Measurements from ENCODE around the gene PEAK1.
"Not testable (repeated sequence)": the region's sequence is repeated elsewhere in the genome, so short reads cannot be mapped to it uniquely, and the experiment has no call there.

PEAK1 gene

DNA sequence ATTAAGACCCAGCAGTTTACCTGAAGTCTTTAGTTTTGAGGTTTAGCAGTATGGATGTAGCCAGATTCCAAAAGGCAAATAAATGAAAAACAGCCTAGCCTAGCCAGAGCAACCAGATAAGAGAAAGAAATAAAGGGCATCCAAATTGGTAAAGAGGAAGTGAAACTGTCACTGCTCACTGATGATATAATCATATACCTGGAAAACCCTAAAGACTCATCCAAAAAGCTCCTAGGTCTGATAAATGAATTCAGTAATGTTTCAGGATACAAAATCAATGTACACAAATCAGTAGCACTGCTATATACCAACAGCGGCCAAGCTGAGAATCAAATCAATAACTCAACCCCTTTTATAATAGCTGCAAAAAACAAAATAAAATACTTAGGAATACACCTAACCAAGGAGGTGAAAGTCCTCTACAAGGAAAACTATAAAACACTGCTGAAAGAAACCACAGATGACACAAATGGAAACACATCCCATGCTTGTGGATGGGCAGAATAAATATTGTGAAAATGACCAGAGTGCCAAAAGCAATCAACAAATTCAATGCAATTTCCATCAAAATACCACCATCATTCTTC is 13.6 kb downstream of the PEAK1 start:
- DNase-seq; intact Hi-C loops (cut with DNase I): not testable (repeated sequence)

DNA sequence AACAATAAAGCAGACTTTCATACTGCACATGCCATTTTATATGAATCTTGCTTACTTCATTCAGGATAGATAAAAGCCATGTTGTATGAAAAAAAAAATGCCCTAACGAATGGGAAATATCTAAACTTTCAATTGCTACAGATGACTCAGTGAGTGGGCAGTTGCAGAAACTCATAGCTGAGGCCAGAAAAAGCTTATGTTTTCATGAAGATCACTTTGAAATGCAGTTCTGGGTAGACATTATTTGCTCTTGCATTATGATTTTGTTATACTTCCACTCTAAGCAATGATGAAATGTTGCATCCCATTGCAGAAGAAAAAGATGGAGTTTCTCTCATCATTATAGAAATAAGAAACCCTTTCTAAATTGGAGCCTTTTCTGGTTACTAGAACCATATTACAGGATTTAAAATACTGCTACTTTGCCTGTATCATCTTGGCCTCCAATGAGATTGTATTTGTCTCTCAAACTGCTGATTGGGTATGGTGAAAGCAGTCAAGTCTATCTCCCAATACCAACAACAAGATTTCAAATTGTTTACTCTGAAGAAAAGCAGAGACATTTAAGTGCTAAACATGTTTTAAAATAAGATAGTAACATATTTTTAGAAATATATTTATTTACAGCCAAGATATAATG is 17.0 kb downstream of the PEAK1 start:
- no peak for DNase-seq
- intact Hi-C loops (cut with DNase I): no loop called here

DNA sequence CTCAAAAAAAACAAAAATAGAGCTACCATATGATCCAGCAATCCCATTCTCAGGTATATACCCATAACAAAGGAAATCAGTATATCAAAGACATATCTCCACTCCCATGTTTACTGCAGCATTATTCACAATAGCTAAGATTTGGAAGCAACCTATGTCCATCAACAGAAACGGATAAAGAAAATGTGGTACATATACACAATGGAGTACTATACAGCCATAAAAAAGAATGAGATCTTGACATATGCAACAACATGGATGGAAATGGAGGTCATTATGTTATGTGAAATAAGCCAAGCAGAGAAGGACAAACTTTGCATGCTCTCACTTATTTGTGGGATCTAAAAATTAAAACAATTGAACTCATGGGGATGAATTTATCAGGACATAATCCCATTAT is 19.6 kb downstream of the PEAK1 start:
- intact Hi-C loops (cut with DNase I): no loop called here
- DNase-seq: no peak

DNA sequence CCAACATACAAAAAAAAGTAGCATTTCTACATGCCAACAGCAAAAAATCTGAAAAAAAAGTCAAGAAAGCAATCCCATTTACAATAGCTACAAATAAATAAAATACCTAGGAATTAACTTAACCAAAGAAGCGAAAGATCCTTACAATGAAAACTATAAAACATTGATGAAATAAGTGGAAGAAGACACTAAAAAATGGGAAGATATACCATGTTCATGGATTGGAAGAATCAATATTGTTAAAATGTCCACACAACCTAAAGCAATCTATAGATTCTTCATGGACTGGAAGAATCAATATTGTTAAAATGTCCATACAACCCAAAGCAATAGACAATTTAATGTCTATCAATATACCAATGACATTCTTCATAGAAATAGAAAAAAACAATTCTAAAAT is 21.0 kb downstream of the PEAK1 start:
- no peak for DNase-seq
- intact Hi-C loops (cut with DNase I): no loop called here

DNA sequence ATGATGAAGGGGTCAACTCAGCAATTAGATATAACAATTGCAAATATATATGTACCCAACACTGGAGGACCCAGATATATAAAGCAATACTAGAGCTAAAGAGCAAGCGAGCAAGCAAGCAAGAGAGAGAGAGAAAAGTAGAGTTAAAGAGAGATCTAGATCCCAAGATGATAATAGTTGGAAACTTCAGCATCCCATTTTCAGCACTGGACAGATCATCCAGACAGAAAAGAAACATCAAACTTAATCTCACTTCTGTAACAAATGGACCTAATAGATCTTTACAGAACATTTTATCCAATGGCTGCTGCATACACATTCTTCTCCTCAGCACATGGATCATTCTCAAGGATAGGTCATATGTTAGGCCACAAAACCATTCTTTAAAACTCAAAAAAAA is 23.2 kb downstream of the PEAK1 start:
- DNase-seq: no peak
- intact Hi-C loops (cut with DNase I): no loop called here

DNA sequence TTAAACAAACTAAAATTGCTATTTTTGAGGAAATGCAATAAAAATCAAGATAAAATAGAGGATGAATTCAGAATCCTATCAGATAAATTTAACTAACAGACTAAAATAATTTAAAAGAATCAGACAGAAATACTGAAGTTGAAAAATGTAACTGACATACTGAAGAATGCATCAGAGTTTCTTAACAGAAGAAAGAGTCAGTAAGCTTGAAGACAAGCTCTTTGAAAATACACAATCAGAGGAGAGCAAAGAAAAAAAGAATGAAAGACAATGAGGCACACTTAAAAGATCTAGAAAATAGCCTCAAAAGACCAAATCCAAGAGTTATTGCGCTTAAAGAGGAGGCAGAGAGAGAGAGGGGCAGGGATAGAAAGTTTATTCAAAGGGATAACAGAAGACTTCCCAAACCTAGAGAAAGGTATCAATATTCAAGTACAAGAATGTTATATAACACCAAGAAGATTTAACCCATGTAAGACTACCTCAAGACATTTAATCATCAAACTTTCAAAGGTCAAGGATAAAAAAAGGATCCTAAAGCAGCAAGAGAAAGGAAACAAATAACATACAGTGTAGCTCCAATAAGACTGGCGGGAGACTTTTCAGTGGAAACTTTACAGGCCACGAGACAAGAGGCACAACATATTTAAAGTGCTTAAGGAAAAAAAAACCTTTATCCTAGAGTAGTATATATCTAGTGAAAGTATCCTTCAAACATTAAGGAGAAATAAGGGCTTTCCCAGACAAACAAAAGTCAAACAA is 24.7 kb downstream of the PEAK1 start:
- intact Hi-C loops (cut with DNase I): no loop called here
- DNase-seq: no peak

DNA sequence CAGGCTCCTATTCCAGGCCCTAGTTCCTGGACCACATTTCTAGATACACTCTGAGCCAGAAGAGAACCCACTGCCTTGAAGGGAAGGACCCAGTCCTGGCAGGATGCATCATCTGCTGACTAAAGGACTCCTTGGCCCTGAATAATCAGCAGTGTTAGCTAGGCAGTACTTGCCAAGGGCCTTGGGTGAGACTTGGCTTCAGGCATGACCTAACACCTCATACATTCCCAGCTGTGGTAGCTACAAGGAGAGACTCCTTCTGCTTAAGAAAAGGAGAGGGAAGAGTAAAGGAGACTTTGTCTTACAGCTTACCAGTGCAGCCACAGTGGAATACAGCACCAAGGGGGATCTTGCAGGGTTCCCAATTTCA is 26.4 kb downstream of the PEAK1 start:
- DNase-seq: no peak
- intact Hi-C loops (cut with DNase I): no loop called here

DNA sequence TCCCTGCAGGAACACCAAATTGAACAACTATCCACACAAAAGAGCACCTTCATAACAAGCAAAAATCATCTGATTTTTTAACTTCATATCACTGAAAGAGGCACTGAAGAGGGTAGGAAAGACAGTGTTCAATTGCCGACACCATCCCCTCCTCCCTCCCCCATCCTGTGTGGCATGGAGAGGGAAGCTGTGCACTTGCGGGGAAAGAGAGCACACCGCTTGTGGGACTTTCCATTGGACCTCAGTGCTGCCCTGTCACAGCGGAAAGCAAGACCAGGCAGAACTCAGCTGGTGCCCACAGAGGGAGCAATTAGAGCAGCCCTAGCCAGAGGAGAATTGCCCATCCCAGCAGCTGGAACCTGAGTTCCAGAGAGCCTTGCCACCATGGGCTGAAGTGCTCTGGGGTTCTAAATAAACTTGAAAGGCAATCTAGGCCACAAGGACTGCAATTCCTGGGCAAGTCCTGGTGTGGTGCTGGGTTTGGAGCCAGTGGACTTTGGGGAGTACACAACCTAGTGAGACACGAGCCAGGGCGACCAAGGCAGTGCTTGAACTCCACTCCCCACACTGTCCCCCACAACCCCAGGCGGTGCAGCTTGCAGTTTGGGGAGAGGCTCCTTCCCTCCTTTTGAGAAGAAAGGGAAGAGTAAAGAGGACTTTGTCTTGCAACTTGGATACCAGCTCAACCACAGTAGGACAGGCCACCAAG is 27.0 kb downstream of the PEAK1 start:
- no peak for DNase-seq
- intact Hi-C loops (cut with DNase I): no loop called here

DNA sequence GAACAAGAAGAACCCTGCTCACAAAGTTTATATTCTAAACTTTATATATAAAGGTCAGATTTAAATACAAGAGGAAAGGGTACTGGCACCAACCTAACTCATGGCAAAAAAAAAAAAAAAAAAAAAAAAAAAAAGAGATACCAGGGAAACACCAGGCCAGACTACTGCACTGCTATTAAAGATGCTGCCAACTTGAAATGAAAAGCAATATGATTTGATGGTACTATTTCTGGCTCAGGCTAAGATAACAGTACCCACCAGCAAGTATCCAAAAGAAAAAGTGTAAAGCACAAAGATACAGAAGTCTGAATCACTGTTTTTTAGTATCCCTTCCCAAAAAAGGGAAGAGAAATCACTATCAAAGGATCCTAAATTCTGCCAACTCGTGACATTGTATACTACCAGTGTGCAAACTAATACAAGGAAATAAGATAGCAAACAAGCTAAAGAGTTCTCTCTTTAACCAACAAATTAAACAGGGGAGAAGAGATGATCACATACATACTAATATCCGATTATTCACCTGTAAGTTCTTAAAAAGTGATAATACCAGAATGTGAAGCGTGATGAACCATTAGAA is 28.4 kb downstream of the PEAK1 start:
- intact Hi-C loops (cut with DNase I): no loop called here

DNA sequence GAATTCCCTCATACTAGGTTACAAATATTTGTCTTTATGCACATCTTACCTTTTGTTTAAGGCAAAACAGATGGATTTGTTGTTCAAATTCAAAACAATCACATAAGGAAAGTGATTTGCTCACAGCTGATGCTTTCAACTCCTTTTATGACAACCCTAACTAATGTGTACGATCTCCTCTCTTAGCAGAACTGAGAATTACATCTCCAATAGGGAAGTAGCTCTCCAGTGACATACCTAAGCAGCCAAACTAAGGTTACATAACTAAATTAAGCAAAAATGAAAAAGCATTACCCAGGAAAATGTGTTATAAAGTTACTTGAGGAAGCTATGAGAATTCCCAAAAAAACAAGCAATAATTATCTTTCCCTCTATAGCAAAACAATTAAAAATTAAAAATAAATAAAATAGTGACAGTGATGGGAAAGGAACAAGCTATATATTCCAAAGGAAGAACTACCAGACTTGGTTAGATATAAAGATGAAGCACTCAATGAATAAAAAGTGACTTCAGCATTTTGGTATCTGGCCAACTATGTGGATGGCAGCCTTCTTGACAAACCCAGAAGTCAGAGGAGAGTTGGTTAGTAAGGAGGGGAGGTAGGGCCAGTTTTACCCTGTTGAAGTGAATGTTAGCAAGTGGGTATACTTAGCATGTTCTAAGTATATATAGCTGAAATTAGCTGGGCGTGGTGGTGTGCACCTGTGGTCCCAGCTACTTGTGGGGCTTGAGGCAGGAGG is 32.4 kb downstream of the PEAK1 start:
- intact Hi-C loops (cut with DNase I): no loop called here
- no peak for DNase-seq

More for the DNA sequence above, 28.4 kb downstream of the PEAK1 start:
- DNase-seq: no peak

DNA sequence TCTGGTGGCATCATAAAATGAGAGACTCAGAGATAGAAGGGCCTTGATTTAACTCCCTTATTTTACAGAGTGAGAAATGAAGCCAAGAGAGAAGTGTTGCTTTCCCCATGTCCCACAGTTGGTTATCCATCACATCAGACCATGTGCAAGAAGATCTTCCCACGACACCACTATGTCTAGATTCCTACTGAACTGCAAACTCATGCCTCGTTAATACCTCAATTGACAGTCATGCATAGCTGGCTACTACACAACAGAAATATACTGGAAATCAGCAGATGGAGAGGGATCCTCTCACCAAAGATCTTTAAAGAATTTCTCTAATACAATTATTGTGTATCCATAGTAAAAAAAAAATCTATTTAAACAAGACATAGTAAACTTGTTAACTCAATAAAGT is 33.3 kb downstream of the PEAK1 start:
- DNase-seq: no peak
- intact Hi-C loops (cut with DNase I): no loop called here

DNA sequence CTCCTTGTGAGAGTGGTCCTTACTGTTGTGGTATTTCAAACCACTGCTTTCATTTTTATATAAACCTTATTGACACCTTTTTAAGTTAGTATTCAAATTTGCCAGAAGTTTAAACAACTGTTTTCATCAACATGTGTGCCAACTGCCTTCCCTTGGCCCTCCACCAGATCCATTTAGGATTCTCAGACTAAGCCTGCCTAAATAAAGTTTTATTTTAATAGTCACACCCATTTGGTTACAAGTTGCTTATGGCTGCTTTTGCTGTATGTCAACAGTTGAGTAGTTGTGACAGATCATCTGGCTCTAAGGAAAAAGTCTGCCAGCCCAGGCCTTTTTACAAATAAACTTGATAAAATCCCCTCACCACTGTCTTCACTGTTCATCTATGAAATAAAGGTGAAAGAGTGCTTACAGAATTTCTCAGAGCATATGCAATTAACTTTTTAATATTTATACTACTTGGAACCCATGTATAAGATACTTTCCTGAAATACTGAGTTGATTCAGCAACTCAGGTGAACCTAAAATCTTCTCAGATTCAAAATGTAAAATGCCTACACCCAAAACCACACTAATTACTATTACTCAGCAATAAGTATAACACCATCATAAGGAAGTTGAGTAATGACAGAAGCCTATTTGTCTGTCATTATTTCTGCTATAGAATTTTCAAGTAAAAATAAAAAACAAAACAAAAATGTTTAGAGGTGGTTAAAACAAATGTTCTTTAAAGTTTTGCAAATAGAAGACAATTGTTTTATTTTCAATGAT is 35.1 kb downstream of the PEAK1 start:
- DNase-seq: no peak
- intact Hi-C loops (cut with DNase I): no loop called here

DNA sequence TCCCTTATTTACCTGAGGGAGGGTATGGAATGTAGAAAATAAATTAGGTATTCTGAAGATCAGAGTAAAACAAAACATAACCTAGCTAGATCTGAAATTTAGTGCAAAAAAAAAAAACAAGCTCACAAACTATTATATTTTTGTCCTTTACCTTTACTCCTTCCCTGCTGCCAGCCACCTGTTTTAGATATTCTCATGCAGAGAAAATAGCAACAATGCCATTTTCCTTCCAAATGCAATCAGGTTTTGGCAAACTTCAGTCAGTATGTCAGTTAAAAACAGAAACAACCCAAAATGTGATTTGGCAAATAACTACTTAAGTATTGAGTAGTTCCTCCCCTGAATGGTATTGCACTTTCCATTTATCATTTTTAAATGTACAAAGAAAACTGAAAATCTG is 35.8 kb downstream of the PEAK1 start:
- intact Hi-C loops (cut with DNase I): no loop called here
- DNase-seq: no peak

DNA sequence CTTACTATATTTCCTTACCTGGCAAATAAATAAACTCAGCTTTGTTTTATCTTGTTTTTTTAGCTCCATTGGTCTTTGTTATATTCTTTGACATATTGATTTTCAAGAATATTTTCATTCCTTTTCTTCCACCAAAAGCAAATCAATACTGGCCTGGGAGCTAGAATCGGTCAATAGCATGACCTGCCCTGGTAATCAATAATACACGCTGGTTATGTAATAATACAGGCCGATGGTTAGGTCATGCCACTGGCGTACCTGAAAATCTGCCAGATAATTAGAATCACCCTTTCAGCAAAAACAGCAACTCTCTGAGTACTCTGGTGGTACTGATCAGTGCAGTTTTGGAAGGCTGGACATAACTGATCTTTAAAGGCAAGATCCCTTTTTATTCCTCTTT is 39.9 kb downstream of the PEAK1 start:
- DNase-seq: no peak

DNA sequence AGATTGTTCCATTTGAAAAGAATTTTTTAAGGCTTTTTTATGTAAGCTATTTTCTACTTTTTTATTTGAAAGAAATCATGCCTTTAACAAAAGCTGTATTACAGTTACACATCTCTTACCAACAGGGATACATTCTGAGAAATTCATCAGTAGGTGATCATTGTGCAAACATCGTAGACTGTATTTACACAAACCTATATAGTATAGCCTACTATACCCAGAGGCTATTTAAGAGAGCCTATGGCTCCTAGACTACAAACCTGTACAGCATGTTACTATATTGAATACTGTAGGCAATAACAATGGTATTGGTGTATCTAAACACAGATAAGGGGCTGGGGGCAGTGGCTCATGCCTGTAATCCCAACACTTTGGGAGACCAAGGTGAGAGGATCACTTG is 43.1 kb downstream of the PEAK1 start:
- intact Hi-C loops (cut with DNase I): no loop called here
- DNase-seq: no peak

More for the DNA sequence above, 39.9 kb downstream of the PEAK1 start:
- intact Hi-C loops (cut with DNase I): no loop called here

DNA sequence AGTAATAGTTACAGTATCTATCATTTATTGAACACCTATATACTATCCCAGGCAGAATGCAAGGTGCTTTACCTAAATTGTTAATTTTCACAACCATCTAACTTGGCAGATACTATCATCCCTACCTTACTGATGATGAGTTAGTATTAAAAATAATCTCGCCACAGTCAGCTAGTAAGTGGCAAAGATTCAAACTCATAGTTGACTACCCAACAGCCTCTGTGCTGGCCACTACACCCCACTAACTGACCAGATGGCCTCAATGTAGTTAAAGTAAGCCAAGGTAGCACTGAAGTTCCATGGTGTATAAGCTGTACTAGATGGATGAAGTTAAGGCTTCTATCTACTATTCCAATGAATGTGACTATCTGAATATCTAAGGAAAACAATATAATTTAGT is 44.8 kb downstream of the PEAK1 start:
- no peak for DNase-seq
- intact Hi-C loops (cut with DNase I): no loop called here

DNA sequence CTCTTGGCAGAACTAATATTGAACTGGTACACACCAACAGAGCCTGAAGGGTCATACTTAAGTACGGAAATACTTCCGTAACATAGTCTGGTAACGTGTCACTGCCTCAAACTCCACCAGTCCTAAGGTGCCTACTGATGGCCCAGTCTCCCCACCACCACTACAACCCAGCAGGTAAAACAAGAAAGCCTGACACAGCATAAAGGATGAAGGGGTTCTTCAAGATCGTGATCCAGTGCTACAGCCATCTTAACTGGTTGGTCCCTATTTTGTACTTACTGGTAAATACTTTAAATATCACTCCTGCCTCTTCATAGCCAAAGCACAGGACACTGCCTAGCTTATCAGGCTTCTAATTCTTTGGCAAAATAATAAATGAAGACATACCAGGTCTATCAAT is 46.5 kb downstream of the PEAK1 start:
- no peak for DNase-seq
- intact Hi-C loops (cut with DNase I): no loop called here

DNA sequence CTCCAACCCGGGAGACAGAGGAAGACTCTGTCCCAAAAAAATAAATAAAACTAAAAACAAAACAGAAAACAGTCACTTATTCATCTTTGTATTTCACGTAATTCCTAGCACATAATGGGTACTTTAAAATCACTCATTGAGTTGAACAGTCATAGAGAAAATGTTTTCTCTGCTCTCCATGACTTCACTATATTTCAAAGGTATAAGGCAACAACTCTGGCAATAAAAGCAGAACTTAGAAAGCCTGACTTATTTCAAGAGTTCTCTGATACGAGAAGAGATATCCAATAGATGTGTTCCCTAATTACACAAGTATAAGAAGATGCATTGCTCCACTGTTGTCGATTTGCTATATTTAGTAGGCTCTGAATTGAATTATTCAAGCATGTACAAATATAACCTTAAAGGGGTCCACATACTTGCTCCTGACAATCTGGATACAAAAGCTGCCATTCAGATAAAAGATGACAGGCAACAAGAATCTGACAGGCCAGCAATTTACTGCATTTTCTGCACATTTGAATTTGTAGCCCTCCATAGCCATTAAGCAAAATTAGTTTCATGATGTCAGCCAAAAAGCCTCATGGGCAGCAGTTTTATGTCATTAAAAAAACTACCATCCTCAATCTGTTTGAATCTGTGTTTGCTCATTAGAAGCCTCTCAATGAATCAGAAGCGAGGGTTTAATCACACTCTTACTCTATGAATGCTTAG is 47.9 kb downstream of the PEAK1 start:
- intact Hi-C loops (cut with DNase I): no loop called here
- DNase-seq: no peak

DNA sequence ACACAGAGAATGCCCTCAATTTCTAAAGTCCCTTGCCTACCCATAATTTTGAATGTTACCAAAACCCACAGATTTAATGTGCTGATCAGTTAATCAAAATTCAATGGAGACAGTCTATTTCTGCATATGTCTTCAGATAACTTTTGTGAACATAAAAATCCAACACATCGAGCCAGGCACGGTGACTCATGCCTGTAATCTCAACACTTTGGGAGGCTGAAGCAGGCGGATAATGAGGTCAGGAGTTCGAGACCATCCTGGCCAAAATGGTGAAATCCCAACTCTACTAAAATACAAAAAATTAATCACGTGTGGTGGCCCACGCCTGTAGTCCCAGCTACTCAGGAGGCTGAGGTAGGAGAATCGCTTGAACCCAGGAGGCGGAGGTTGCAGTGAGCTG is 49.3 kb downstream of the PEAK1 start:
- DNase-seq: no peak
- intact Hi-C loops (cut with DNase I): no loop called here

Measured in posterior cingulate gyrus (tissue), 11 donors.